GM12878 (cell line): ENCODE results near the gene MPIG6B. TPM values are rescaled to one million over a fixed set of nuclear protein-coding genes. Genes with fewer than 3 reads are reported as not detected.

Source experiments
- ATAC-seq: fragments of 200-7000 bp; cut with Tn5 transposase; 3 replicates; pipeline ENCODE4 v1.9.1; 2020; ENCODE audit warnings: mild to moderate bottlenecking, moderate library complexity
- BruUV-seq: library from RNA; stranded (reverse); fragments of 400-500 nt; replicated peaks from 2 replicates; lab custom pipeline; 2021; lab: Mats Ljungman, UMichigan
- CTCF ChIA-PET: fragments of 300-600 bp; sonication (Branson Sonifier 250); formaldehyde crosslinking; extraction: SDS; loops from one replicate; lab custom pipeline; 2021; ENCODE audit warnings: inconsistent platforms; lab: Yijun Ruan, JAX
- POLR2A ChIA-PET: fragments of 350-600 bp; formaldehyde crosslinking; extraction: SDS; loops from one replicate; lab custom pipeline; 2021; ENCODE audit warnings: inconsistent platforms; lab: Charles Lee
- RAD21 ChIA-PET: fragments of 300-600 bp; sonication (Branson Sonifier 250); formaldehyde crosslinking; loops from one replicate; lab custom pipeline; 2023; ENCODE audit warnings: antibody characterized with exemption; ENCODE audit not compliant: unreplicated experiment; lab: Charles Lee
- SMC1A ChIA-PET: fragments of 300-600 bp; sonication (Branson Sonifier 250); formaldehyde crosslinking; loops from one replicate; lab custom pipeline; 2023; ENCODE audit not compliant: unreplicated experiment, uncharacterized antibody; lab: Charles Lee
- DNase-seq: peaks from one replicate; pipeline ENCODE4 v3.0.0-alpha.2; 2011; ENCODE audit warnings: low read depth, low spot score
- FAIRE-seq: peaks from 3 replicates; lab custom pipeline; 2011; peaks lifted over from hg19 to GRCh38; lab: Jason Lieb, UNC
- H2AFZ ChIP-seq: 2 replicates; pipeline ENCODE4 v1.6.0; 2011; ENCODE audit warnings: low read depth, low read length, control low read depth; ENCODE audit not compliant: control insufficient read depth
- H3K27ac ChIP-seq: 2 replicates; pipeline ENCODE4 v1.5.1; 2011; ENCODE audit warnings: control low read depth; ENCODE audit not compliant: control insufficient read depth, insufficient read depth
- H3K27me3 ChIP-seq, 2 experiments: replicated peaks in 1 of 2; 2 replicates each; pipeline versions ENCODE4 v1.6.0 to v1.6.1; 2011; ENCODE audit warnings: low read length in 1 of 2; ENCODE audit not compliant: control insufficient read depth in 2 of 2, insufficient read depth in 2 of 2
- H3K36me3 ChIP-seq, 2 experiments: 2 replicates each; pipeline ENCODE4 v1.5.1; 2011; ENCODE audit warnings: low read length in 1 of 2; ENCODE audit not compliant: control insufficient read depth in 2 of 2, insufficient read depth in 2 of 2
- H3K4me1 ChIP-seq: 2 replicates; pipeline ENCODE4 v1.6.1; 2011; ENCODE audit warnings: mild to moderate bottlenecking, low read length, moderate library complexity, mixed read lengths; ENCODE audit not compliant: control insufficient read depth, insufficient read depth
- H3K4me2 ChIP-seq: 2 replicates; pipeline ENCODE4 v1.6.0; 2011; ENCODE audit warnings: control low read depth; ENCODE audit not compliant: control insufficient read depth, insufficient read depth
- H3K4me3 ChIP-seq: fragments of 200-600 bp; sonication (generic); 2 replicates; pipeline ENCODE4 v1.5.1; 2016
- H3K79me2 ChIP-seq: 2 replicates; pipeline ENCODE4 v1.6.0; 2011; ENCODE audit warnings: low read length; ENCODE audit not compliant: control insufficient read depth, insufficient read depth
- H3K9ac ChIP-seq: 2 replicates; pipeline ENCODE4 v1.8.0; 2011; ENCODE audit warnings: low read length, control low read depth, mixed read lengths; ENCODE audit not compliant: control insufficient read depth, insufficient read depth
- H3K9me3 ChIP-seq: replicated peaks from 3 replicates; pipeline ENCODE4 v1.5.1; 2011; ENCODE audit warnings: mild to moderate bottlenecking, low read length; ENCODE audit not compliant: control insufficient read depth, insufficient read depth
- H4K20me1 ChIP-seq: 2 replicates; pipeline ENCODE4 v1.6.0; 2011; ENCODE audit not compliant: control insufficient read depth, insufficient read depth
- BACH1 ChIP-seq: fragments of 450-650 bp; IDR thresholded peaks from 2 replicates; pipeline ENCODE4 v1.6.1; 2017; ENCODE audit warnings: mild to moderate bottlenecking, borderline replicate concordance
- CREB1 ChIP-seq: IDR thresholded peaks from 2 replicates; pipeline ENCODE4 v1.6.1; 2012; ENCODE audit warnings: low read depth, mild to moderate bottlenecking, inconsistent platforms
- GATAD2B ChIP-seq: fragments of 450-650 bp; conservative IDR thresholded peaks from 2 replicates; pipeline ENCODE4 v1.6.1; 2017; ENCODE audit warnings: low read depth, mild to moderate bottlenecking, moderate library complexity
- JUND ChIP-seq: IDR thresholded peaks from 2 replicates; pipeline ENCODE4 v1.6.1; 2012; ENCODE audit warnings: low read depth, mild to moderate bottlenecking, low read length, improper control_type of control experiment, moderate library complexity
- KAT2A ChIP-seq: conservative IDR thresholded peaks from 2 replicates; pipeline ENCODE4 v1.6.1; 2011; ENCODE audit warnings: low read depth, low read length; ENCODE audit not compliant: control insufficient read depth
- MYB ChIP-seq: fragments of 150-350 bp; IDR thresholded peaks from 2 replicates; pipeline ENCODE4 v1.6.1; 2014; ENCODE audit warnings: mild to moderate bottlenecking, low read depth, low read length, borderline replicate concordance
- RELA ChIP-seq: fragments of 450-650 bp; IDR thresholded peaks from 2 replicates; pipeline ENCODE4 v1.8.0; 2014; ENCODE audit warnings: borderline replicate concordance; ENCODE audit not compliant: partially characterized antibody
- SIX5 ChIP-seq: IDR thresholded peaks from 2 replicates; pipeline ENCODE4 v1.6.1; 2011; ENCODE audit warnings: mild to moderate bottlenecking, low read depth, low read length, moderate library complexity; ENCODE audit not compliant: severe bottlenecking
- SMC3 ChIP-seq: IDR thresholded peaks from 2 replicates; pipeline ENCODE4 v1.6.1; 2011; ENCODE audit warnings: low read length, improper control_type of control experiment, borderline replicate concordance
- SPI1 ChIP-seq: IDR thresholded peaks from 2 replicates; pipeline ENCODE4 v1.6.1; 2011; ENCODE audit warnings: low read depth, mild to moderate bottlenecking, low read length, moderate library complexity, borderline replicate concordance; ENCODE audit not compliant: insufficient read depth
- WGBS: methylation state at CpG from one replicate; pipeline ENCODE4 v1.1.6; 2016; ENCODE audit warnings: low lambda C conversion rate; ENCODE audit not compliant: insufficient replicate concordance, insufficient coverage; ENCODE audit errors: missing lambda C conversion rate; 5-methylcytosine and 5-hydroxymethylcytosine counted together
- in situ Hi-C: fragments of 300-500 bp; cut with MboI; formaldehyde crosslinking; loops from 9 replicates; pipeline ENCODE4 v1.14.3; 2018; ENCODE audit warnings: mixed read lengths
- intact Hi-C: fragments of 100-400 bp; cut with micrococcal nuclease; formaldehyde crosslinking; loops from one replicate; pipeline ENCODE4 v1.14.2; 2022; ENCODE audit not compliant: unreplicated experiment
- polyA plus RNA-seq, 11 experiments: library from polyadenylated mRNA; depleted of rRNA in 4 of 11; unstranded in 6 of 11; stranded (reverse) in 5 of 11; fragments of >200 nt; fragmentation: Nextera tagmentation in 4 of 11; fragmentation: Illumina TruSeq in 1 of 11; extraction: Ambion mirVana in 4 of 11; extraction: Trizol in 1 of 11; gene quantifications; 1 replicate in 1 of 11; 2 replicates in 10 of 11; pipeline versions ENCODE4 v1.2.1 to v1.2.3, GENCODE V29; 2011 to 2016; ENCODE audit warnings: inconsistent platforms in 2 of 11, missing spikeins in 2 of 11, low read depth in 1 of 11
- total RNA-seq, 4 experiments: library from RNA; depleted of rRNA in 3 of 4; stranded (reverse); fragments of >200 nt in 3 of 4; fragmentation: Illumina TruSeq in 1 of 4; extraction: Trizol in 1 of 4; gene quantifications; 2 replicates each; pipeline versions ENCODE4 v1.2.1 to v1.2.3, GENCODE V29; 2013 to 2021
- TF ChIP-seq, protein P1 (sequence below): fragments of 450-650 bp; IDR thresholded peaks from 2 replicates; pipeline ENCODE4 v1.6.1; 2017; ENCODE audit warnings: mild to moderate bottlenecking, low read depth, inconsistent platforms; ENCODE audit not compliant: poor library complexity, severe bottlenecking
- TF ChIP-seq, protein P2 (sequence below): IDR thresholded peaks from 2 replicates; pipeline ENCODE4 v1.6.1; 2011; ENCODE audit warnings: low read depth, low read length, improper control_type of control experiment, borderline replicate concordance
- TF ChIP-seq, protein P3 (sequence below): fragments of 450-650 bp; IDR thresholded peaks from 2 replicates; pipeline ENCODE4 v1.6.1; 2014; ENCODE audit warnings: mild to moderate bottlenecking

MPIG6B gene
- total and polyA plus RNA-seq, 10 of the 15 experiments (the other 5 are each of a cell fraction or from before 2014, with no cell fraction given) = not detected

DNA sequence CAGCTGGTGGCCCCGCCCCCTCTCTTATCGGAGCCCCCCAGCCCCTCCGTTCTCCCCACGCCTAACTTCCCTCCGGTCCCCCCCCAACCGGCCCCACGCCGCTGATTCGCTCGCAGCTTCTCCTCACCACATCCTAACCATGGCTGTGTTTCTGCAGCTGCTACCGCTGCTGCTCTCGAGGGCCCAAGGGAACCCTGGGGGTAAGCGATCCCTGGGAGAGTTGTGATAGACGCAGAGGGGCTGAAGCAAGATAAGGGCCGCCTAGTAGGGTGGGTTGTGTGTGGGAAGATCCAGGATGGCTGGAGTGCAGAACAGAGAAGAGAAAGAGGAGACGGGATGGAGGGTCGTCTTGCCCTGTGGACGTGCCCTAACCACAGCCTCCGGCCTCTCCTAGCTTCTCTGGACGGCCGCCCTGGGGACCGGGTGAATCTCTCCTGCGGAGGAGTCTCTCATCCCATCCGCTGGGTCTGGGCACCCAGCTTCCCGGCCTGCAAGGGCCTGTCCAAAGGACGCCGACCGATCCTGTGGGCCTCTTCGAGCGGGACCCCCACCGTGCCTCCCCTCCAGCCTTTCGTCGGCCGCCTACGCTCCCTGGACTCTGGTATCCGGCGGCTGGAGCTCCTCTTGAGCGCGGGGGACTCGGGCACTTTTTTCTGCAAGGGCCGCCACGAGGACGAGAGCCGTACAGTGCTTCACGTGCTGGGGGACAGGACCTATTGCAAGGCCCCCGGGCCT, at the start of gene MPIG6B (continued):
- TF ChIP-seq, protein P1, sequence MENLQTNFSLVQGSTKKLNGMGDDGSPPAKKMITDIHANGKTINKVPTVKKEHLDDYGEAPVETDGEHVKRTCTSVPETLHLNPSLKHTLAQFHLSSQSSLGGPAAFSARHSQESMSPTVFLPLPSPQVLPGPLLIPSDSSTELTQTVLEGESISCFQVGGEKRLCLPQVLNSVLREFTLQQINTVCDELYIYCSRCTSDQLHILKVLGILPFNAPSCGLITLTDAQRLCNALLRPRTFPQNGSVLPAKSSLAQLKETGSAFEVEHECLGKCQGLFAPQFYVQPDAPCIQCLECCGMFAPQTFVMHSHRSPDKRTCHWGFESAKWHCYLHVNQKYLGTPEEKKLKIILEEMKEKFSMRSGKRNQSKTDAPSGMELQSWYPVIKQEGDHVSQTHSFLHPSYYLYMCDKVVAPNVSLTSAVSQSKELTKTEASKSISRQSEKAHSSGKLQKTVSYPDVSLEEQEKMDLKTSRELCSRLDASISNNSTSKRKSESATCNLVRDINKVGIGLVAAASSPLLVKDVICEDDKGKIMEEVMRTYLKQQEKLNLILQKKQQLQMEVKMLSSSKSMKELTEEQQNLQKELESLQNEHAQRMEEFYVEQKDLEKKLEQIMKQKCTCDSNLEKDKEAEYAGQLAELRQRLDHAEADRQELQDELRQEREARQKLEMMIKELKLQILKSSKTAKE = no peak
- no peak for TF ChIP-seq CREB1
- no peak for TF ChIP-seq MYB
- no peak for TF ChIP-seq JUND
- no peak for TF ChIP-seq RELA

DNA sequence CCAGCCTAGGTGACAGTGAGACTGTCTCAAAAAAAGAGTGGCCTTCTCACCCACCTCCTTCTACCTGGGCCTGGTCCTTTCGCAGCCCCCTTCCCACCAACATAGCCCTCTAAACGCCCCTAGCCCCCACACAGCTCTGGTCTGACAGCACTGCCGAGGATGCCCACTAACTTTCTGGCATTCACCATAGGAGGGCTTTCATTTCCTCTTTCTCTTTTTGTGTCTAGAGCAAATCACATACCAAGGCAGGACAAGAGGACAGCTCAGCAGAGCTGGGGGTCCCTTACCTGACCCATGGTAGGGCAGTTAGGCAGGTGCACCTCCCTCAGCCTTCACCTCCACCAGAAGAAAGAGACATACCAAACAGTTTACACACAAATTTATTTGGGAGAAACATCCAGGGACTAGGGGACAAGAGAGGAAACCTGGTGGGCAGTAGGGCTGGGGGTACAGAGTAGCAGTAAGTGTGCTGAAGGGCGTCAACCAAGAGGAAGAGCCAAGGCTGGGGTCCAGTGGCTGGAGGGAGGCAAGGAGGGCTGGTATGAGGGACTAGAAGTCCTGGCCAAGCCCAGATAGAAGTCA, 46.8 kb upstream of the MPIG6B start:
- SMC1A ChIA-PET = interaction anchor here (0.6 to 1.5 kb wide), 2 partner anchors 10 to 385 kb away, joined by 3 read pairs; no protein-coding TSS in a partner anchor
- 11% methylated on average over 4 of the region's 4 CpGs for WGBS
- H3K9me3 ChIP-seq = no peaks in the 10 kb centered on the region
- no peak overlapping the region for H3K4me3 ChIP-seq
- H3K27ac ChIP-seq = no peak overlapping the region
- POLR2A ChIA-PET = no interaction called here
- CTCF ChIA-PET = interaction anchor here (1.7 kb wide), 1 partner anchor 13 kb away, joined by 4 read pairs; no protein-coding TSS in a partner anchor
- H2AFZ ChIP-seq = no peak overlapping the region
- TF ChIP-seq SPI1 = peak; percentile 85
- TF ChIP-seq KAT2A = no peak
- TF ChIP-seq, protein P2, sequence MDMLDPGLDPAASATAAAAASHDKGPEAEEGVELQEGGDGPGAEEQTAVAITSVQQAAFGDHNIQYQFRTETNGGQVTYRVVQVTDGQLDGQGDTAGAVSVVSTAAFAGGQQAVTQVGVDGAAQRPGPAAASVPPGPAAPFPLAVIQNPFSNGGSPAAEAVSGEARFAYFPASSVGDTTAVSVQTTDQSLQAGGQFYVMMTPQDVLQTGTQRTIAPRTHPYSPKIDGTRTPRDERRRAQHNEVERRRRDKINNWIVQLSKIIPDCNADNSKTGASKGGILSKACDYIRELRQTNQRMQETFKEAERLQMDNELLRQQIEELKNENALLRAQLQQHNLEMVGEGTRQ = no peak
- TF ChIP-seq SMC3 = no peak
- TF ChIP-seq SIX5 = no peak
- TF ChIP-seq, protein P3, sequence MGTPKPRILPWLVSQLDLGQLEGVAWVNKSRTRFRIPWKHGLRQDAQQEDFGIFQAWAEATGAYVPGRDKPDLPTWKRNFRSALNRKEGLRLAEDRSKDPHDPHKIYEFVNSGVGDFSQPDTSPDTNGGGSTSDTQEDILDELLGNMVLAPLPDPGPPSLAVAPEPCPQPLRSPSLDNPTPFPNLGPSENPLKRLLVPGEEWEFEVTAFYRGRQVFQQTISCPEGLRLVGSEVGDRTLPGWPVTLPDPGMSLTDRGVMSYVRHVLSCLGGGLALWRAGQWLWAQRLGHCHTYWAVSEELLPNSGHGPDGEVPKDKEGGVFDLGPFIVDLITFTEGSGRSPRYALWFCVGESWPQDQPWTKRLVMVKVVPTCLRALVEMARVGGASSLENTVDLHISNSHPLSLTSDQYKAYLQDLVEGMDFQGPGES = no peak
- TF ChIP-seq GATAD2B = no peak
- no peak for TF ChIP-seq BACH1
- FAIRE-seq (no peak), DNase-seq (no peak), ATAC-seq (peak; percentile 58)
- no peak overlapping the region for H3K4me2 ChIP-seq
- intact Hi-C loops (no loop called here), in situ Hi-C loops (no loop called here)
- RAD21 ChIA-PET = no interaction called here
- H3K79me2 ChIP-seq = no peaks in the 10 kb centered on the region
- no peaks in the 10 kb centered on the region for H4K20me1 ChIP-seq
- H3K9ac ChIP-seq = no peak overlapping the region; the same call in 1 of the 2 replicates
- H3K4me1 ChIP-seq = peaks cover 6% of the 10 kb centered on the region
- H3K36me3 ChIP-seq = peaks cover 4 to 10% of the 10 kb centered on the region in 2 experiments
- no TSS peak for BruUV-seq
- no peaks in the 10 kb centered on the region for H3K27me3 ChIP-seq
